ENCODE measurements around the gene PTPN21. TPM values are rescaled to one million over a fixed set of nuclear protein-coding genes. Genes with fewer than 3 reads are reported as not detected.

The PTPN21 gene
- 0.08 TPM for total RNA-seq (2013)
- polyA plus RNA-seq = not detected
- 0.08 TPM in 1 of 2 replicates, not detected in the other for polyA minus RNA-seq
- total RNA-seq = 0 to 2.9 (median 0.25) reads per million in 11 experiments

GRCh38 chr14:88554457-88555286 lies at the start of gene PTPN21:
Gene PTPN21 (minus strand): TSS chr14:88555007. CDS start chr14:88550417, 4,590 bp downstream.
- Histone ChIP-seq H3K9me3 (replicated peaks in 1 of 2; ENCODE audit: control insufficient read depth in 1 of 2, insufficient read depth in 1 of 2, low read length in 2 of 2) (peaks cover 0 to 27% of the 10 kb centered on the region in 2 donors), H3K27me3 (ENCODE audit: control insufficient read depth in 2 of 2, insufficient read depth in 2 of 2, low read length in 2 of 2) (peaks cover 58 to 67% of the 10 kb centered on the region in 2 donors), H3K27ac (ENCODE audit: low read depth in 1 of 2, low read length in 2 of 2) (no peak within 1 kb of the TSS), H3K79me2 (ENCODE audit: insufficient read depth, low read length) (no peaks in the 10 kb centered on the region), H3K4me3 (replicated peaks in 1 of 3; ENCODE audit: low read depth in 2 of 3, low read length in 3 of 3) (peak within 1 kb of the TSS; percentile 27 to 72 (median 41)), H4K20me1 (ENCODE audit: insufficient read depth, low read length) (no peaks in the 10 kb centered on the region), H2AFZ (ENCODE audit: insufficient read depth, low read depth, low read length, poor library complexity, severe bottlenecking) (peak within 1 kb of the TSS; percentile 81), H3K4me1 (ENCODE audit: control insufficient read depth in 1 of 2, insufficient read depth in 2 of 2, low read length in 2 of 2) (peaks cover 22 to 28% of the 10 kb centered on the region in 2 donors), H3K4me2 (replicated peaks; ENCODE audit: extremely low read depth, low read length, poor library complexity, severe bottlenecking) (peak within 1 kb of the TSS; percentile 84), H3K36me3 (replicated peaks in 1 of 2; ENCODE audit: control insufficient read depth in 1 of 2, insufficient read depth in 2 of 2, low read length in 2 of 2) (no peaks in the 10 kb centered on the region), H3K9ac (ENCODE audit: insufficient read depth, low read length, poor library complexity, severe bottlenecking) (peak within 1 kb of the TSS; percentile 49)
- under 1% methylated on average over 98 of the region's 103 CpGs for WGBS (ENCODE audit: insufficient coverage)
- intact Hi-C loops (cut with micrococcal nuclease) = no loop called here
- Mint-ChIP-seq H3K27ac (no peak within 1 kb of the TSS), H3K36me3 (peaks cover 0 to 2% of the 10 kb centered on the region in 2 donors), H3K4me3 (peak within 1 kb of the TSS; percentile 76 to 88), H3K4me1 (peaks cover 21% of the 10 kb centered on the region), H3K9me3 (peaks cover 0 to 12% (median 5%) of the 10 kb centered on the region in 7 donors), H3K27me3 (ENCODE audit: low read depth in 3 of 3) (peaks cover 65 to 82% (median 78%) of the 10 kb centered on the region in 3 donors)
- DNase-seq = peak in 2 of 3 donors; percentile 18 to 43
- no peak for TF ChIP-seq CTCF (IDR thresholded peaks at IDR 0.05)

- Histone ChIP-seq H3K79me2 (ENCODE audit: insufficient read depth, low read length) (no peaks in the 10 kb centered on the region), H3K9ac (ENCODE audit: insufficient read depth, low read length, poor library complexity, severe bottlenecking) (no peak overlapping the region), H4K20me1 (ENCODE audit: insufficient read depth, low read length) (no peaks in the 10 kb centered on the region), H3K36me3 (replicated peaks in 1 of 2; ENCODE audit: control insufficient read depth in 1 of 2, insufficient read depth in 2 of 2, low read length in 2 of 2) (peaks cover 76 to 100% of the 10 kb centered on the region in 2 donors), H3K4me3 (replicated peaks in 1 of 3; ENCODE audit: low read depth in 2 of 3, low read length in 3 of 3) (no peak overlapping the region), H3K27ac (ENCODE audit: low read depth in 1 of 2, low read length in 2 of 2) (no peak overlapping the region), H3K4me1 (ENCODE audit: control insufficient read depth in 1 of 2, insufficient read depth in 2 of 2, low read length in 2 of 2) (no peaks in the 10 kb centered on the region), H3K9me3 (replicated peaks in 1 of 2; ENCODE audit: control insufficient read depth in 1 of 2, insufficient read depth in 1 of 2, low read length in 2 of 2) (no peaks in the 10 kb centered on the region), H3K4me2 (replicated peaks; ENCODE audit: extremely low read depth, low read length, poor library complexity, severe bottlenecking) (no peak overlapping the region), H3K27me3 (ENCODE audit: control insufficient read depth in 2 of 2, insufficient read depth in 2 of 2, low read length in 2 of 2) (no peaks in the 10 kb centered on the region), H2AFZ (ENCODE audit: insufficient read depth, low read depth, low read length, poor library complexity, severe bottlenecking) (no peak overlapping the region)
- DNase-seq = no peak
- no peak overlapping the region for H3K4me3 Mint-ChIP-seq
- no peaks in the 10 kb centered on the region for H3K4me1 Mint-ChIP-seq
- peaks cover 0 to 3% (median 0%) of the 10 kb centered on the region in 3 donors for H3K27me3 Mint-ChIP-seq (ENCODE audit: low read depth in 3 of 3)
- H3K36me3 Mint-ChIP-seq = peaks cover 88 to 93% of the 10 kb centered on the region in 2 donors
- intact Hi-C loops (cut with micrococcal nuclease) = no loop called here
- TF ChIP-seq CTCF (IDR thresholded peaks at IDR 0.05) = no peak
- H3K9me3 Mint-ChIP-seq = no peaks in the 10 kb centered on the region
- H3K27ac Mint-ChIP-seq = no peak overlapping the region
Measured at GRCh38 chr14:88604212-88604611, 49.4 kb upstream of the PTPN21 start.
